Measurements from ENCODE around the gene P2RX3. TPM values are rescaled to one million over a fixed set of nuclear protein-coding genes. Genes with fewer than 3 reads are reported as not detected.
A peak's percentile ranks its signal among the peaks of the same experiment; 100 is the strongest.

P2RX3 gene
- total and polyA plus RNA-seq, 10 of the 15 experiments (the other 5 are each of a cell fraction or from before 2014, with no cell fraction given), result 0.05 to 0.12 TPM; not detected in 8

- TF ChIP-seq, protein P1, sequence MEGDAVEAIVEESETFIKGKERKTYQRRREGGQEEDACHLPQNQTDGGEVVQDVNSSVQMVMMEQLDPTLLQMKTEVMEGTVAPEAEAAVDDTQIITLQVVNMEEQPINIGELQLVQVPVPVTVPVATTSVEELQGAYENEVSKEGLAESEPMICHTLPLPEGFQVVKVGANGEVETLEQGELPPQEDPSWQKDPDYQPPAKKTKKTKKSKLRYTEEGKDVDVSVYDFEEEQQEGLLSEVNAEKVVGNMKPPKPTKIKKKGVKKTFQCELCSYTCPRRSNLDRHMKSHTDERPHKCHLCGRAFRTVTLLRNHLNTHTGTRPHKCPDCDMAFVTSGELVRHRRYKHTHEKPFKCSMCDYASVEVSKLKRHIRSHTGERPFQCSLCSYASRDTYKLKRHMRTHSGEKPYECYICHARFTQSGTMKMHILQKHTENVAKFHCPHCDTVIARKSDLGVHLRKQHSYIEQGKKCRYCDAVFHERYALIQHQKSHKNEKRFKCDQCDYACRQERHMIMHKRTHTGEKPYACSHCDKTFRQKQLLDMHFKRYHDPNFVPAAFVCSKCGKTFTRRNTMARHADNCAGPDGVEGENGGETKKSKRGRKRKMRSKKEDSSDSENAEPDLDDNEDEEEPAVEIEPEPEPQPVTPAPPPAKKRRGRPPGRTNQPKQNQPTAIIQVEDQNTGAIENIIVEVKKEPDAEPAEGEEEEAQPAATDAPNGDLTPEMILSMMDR (IDR thresholded peaks at IDR 0.05 in 2 of 3, conservative IDR thresholded peaks at IDR 0.05 in 1 of 3; ENCODE audit: control insufficient read depth in 2 of 3, extremely low read depth in 1 of 3, insufficient read depth in 1 of 3, low read depth in 3 of 3, low read length in 3 of 3), result peak; percentile 66 to 77 (median 75); a peak in 5 of 6 replicates
- TF ChIP-seq YY1 (IDR thresholded peaks at IDR 0.05; ENCODE audit: low read depth, low read length) (0 out of 2 replicates have a peak, but pooled peaks have one; percentile 42), SPI1 (IDR thresholded peaks at IDR 0.05; ENCODE audit: borderline replicate concordance, insufficient read depth, low read depth, low read length) (0 out of 2 replicates have a peak, but pooled peaks have one; percentile 32), DPF2 (IDR thresholded peaks at IDR 0.05) (no peak), EED (IDR thresholded peaks at IDR 0.05; ENCODE audit: low read depth) (no peak), HSF1 (IDR thresholded peaks at IDR 0.05; ENCODE audit: low read depth, low read length) (no peak), HDAC6 (IDR thresholded peaks at IDR 0.05; ENCODE audit: unreplicated experiment) (no peak), RAD21 (IDR thresholded peaks at IDR 0.05; ENCODE audit: insufficient read depth, low read depth, low read length) (peak; percentile 76), RCOR1 (conservative IDR thresholded peaks at IDR 0.05; ENCODE audit: low read depth, low read length) (no peak)
- TF ChIP-seq, protein P2, sequence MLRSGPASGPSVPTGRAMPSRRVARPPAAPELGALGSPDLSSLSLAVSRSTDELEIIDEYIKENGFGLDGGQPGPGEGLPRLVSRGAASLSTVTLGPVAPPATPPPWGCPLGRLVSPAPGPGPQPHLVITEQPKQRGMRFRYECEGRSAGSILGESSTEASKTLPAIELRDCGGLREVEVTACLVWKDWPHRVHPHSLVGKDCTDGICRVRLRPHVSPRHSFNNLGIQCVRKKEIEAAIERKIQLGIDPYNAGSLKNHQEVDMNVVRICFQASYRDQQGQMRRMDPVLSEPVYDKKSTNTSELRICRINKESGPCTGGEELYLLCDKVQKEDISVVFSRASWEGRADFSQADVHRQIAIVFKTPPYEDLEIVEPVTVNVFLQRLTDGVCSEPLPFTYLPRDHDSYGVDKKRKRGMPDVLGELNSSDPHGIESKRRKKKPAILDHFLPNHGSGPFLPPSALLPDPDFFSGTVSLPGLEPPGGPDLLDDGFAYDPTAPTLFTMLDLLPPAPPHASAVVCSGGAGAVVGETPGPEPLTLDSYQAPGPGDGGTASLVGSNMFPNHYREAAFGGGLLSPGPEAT (IDR thresholded peaks at IDR 0.05; ENCODE audit: low read depth), result no peak
These were observed 7.5 kb downstream of the P2RX3 start (continued) for GRCh38 chr11:57345555-57346211.
